GM18502 (cell line): ENCODE measurements around the gene PLPPR1.

Experiments
- ATAC-seq: cut with Tn5 transposase; IDR thresholded peaks from one replicate; pipeline ENCODE4 v1.9.1; 2021; ENCODE audit warnings: mild to moderate bottlenecking; ENCODE audit not compliant: unreplicated experiment, poor library complexity

PLPPR1 gene

DNA sequence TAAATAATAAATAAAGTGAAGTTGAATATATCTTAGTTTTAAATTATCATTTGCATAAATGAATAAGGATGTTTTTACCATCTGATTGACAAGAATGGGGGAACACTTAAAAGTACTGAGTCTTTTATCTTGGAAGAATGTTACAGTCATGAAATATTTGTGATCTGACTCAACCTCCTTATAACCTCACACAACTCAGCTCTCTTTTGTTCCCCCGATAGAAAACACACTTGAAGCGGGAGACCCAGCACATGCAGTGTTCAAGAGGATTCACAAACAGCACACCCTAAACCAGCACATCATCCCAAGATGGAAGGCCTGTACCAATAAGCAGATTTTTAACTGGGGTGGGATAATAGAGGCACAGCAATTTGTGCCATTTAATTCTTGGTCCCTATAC, 340.8 kb downstream of the PLPPR1 start:
- no peak for ATAC-seq

GRCh38 chr9:101369884-101370531, 341.5 kb downstream of the PLPPR1 start:
- no peak for ATAC-seq

GRCh38 chr9:101371813-101372212, 343.3 kb downstream of the PLPPR1 start:
- ATAC-seq: no peak

DNA sequence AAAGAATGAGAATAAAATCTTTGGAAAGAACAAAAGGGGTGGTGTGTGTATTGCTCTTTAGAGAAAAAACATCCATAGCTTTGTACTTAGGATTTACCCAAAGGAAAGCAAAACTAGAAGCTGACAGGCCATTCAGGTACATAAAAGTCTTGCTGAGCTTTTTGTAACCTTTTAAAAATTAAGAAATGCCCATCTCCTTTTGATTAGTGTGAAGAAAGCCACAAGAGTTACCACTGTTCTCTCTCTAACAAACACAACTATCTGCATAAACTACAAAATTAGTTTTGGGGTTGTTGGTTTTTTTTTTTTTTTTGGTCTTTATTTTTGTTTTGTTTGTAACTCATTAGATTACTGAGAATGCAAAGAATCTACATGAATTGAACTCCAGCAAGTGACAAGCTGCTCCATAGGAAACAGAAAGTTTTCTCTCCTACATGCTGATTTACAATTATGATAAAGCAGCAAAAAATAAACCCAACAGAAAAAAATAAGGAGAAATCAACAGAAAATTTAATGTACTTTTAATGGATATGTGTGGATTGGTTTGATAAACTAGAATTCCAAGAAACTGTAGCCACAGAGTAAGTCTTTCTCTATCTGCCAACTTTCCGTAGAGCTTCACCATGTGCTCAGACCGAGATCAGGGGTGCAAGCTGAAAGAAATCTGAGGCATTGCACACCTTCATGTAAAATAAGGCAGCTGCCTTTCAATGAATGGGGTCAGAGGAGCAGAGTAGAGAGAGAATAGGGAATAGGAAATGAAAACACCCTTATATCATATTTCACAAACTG, 344.0 kb downstream of the PLPPR1 start:
- ATAC-seq: no peak
